Transverse colon (tissue), 3 donors: Measurements from ENCODE around the gene ZBTB37.

Experiments used
- POLR2A ChIP-seq: fragments of 450-650 bp; IDR thresholded peaks from one replicate; pipeline ENCODE4 v1.6.1; 2016; ENCODE audit warnings: antibody characterized with exemption, mild to moderate bottlenecking, moderate library complexity
- POLR2AphosphoS5 ChIP-seq, 3 donors: sonication (generic); formaldehyde crosslinking; IDR thresholded peaks; one replicate each; pipeline ENCODE4 v1.6.1; 2016; ENCODE audit warnings: antibody characterized with exemption in 3 of 3

- no peak for TF ChIP-seq POLR2A
- no peak for TF ChIP-seq POLR2AphosphoS5 (IDR thresholded peaks at IDR 0.05)
Observed at GRCh38 chr1:173888749-173889148, 20.6 kb downstream of the ZBTB37 start.
